OCI-LY1 (cell line): Measurements from ENCODE around the gene IQGAP2.

Experiments
- H2AFZ ChIP-seq: fragments of 200-600 bp; sonication (generic), shearing (Covaris generic); 2 replicates; pipeline ENCODE4 v1.6.0; 2014; ENCODE audit warnings: antibody characterized with exemption, mild to moderate bottlenecking, low read length
- H3F3A ChIP-seq: fragments of 200-600 bp; sonication (generic), shearing (Covaris generic); 2 replicates; pipeline ENCODE4 v1.6.0; 2014; ENCODE audit warnings: mild to moderate bottlenecking, antibody characterized with exemption, low read length, moderate library complexity; ENCODE audit not compliant: insufficient read depth
- H3K27ac ChIP-seq: fragments of 200-600 bp; sonication (generic); 2 replicates; pipeline ENCODE4 v1.5.1; 2014; ENCODE audit warnings: low read length, mixed run types, mild to moderate bottlenecking, low read depth; ENCODE audit not compliant: poor library complexity, severe bottlenecking
- H3K27me3 ChIP-seq: fragments of 200-600 bp; sonication (generic); 2 replicates; pipeline ENCODE4 v1.6.0; 2014; ENCODE audit warnings: antibody characterized with exemption, mild to moderate bottlenecking, low read length, moderate library complexity; ENCODE audit not compliant: insufficient read depth
- H3K36me3 ChIP-seq: fragments of 200-600 bp; sonication (generic); 2 replicates; pipeline ENCODE4 v1.6.1; 2014; ENCODE audit warnings: mild to moderate bottlenecking, antibody characterized with exemption, low read length, moderate library complexity, mixed read lengths; ENCODE audit not compliant: insufficient read depth
- H3K4me1 ChIP-seq: fragments of 200-600 bp; sonication (generic); 2 replicates; pipeline ENCODE4 v1.5.1; 2014; ENCODE audit warnings: mild to moderate bottlenecking, low read length, moderate library complexity; ENCODE audit not compliant: insufficient read depth, severe bottlenecking
- H3K4me2 ChIP-seq: fragments of 200-600 bp; sonication (generic), shearing (Covaris generic); 2 replicates; pipeline ENCODE4 v1.6.1; 2014; ENCODE audit warnings: low read length
- H3K4me3 ChIP-seq: fragments of 200-600 bp; sonication (generic); 2 replicates; pipeline ENCODE4 v1.5.1; 2014; ENCODE audit warnings: low read length, low read depth, mild to moderate bottlenecking, mixed read lengths; ENCODE audit not compliant: poor library complexity, severe bottlenecking
- H3K79me2 ChIP-seq: fragments of 200-600 bp; shearing (Covaris generic); 2 replicates; pipeline ENCODE4 v1.6.1; 2016; ENCODE audit warnings: mixed run types, low read length, mixed read lengths; ENCODE audit not compliant: insufficient read depth
- H3K9ac ChIP-seq: fragments of 200-600 bp; sonication (generic), shearing (Covaris generic); 2 replicates; pipeline ENCODE4 v1.6.1; 2014; ENCODE audit warnings: mild to moderate bottlenecking, low read length, mixed read lengths
- H3K9me2 ChIP-seq: fragments of 200-600 bp; sonication (generic), shearing (Covaris generic); 2 replicates; pipeline ENCODE4 v1.6.1; 2014; ENCODE audit warnings: low read depth, mild to moderate bottlenecking, low read length, mixed read lengths
- H3K9me3 ChIP-seq: fragments of 200-600 bp; shearing (Covaris generic); 2 replicates; pipeline ENCODE4 v1.6.1; 2014; ENCODE audit warnings: low read length, mixed read lengths
- H4K20me1 ChIP-seq: fragments of 200-600 bp; sonication (generic), shearing (Covaris generic); 2 replicates; pipeline ENCODE4 v1.6.0; 2016; ENCODE audit warnings: mild to moderate bottlenecking, low read length; ENCODE audit not compliant: insufficient read depth
- CTCF ChIP-seq: fragments of 200-600 bp; sonication (generic), shearing (Covaris generic); IDR thresholded peaks from 2 replicates; pipeline ENCODE4 v1.5.1; 2017; ENCODE audit warnings: mild to moderate bottlenecking, antibody characterized with exemption, low read length, moderate library complexity, mixed read lengths
- EZH2 ChIP-seq: fragments of 200-600 bp; sonication (generic), shearing (Covaris generic); IDR thresholded peaks from 2 replicates; pipeline ENCODE4 v1.8.0; 2017; ENCODE audit warnings: borderline replicate concordance, mixed run types, mild to moderate bottlenecking, antibody characterized with exemption, low read length, moderate library complexity, mixed read lengths

The IQGAP2 gene

GRCh38 chr5:76528547-76529331, 125.7 kb downstream of the IQGAP2 start:
- Histone ChIP-seq H4K20me1 (no peaks in the 10 kb centered on the region), H3K79me2 (no peaks in the 10 kb centered on the region), H3K4me3 (no peak overlapping the region), H3K4me1 (no peaks in the 10 kb centered on the region), H3K27me3 (no peaks in the 10 kb centered on the region), H3K27ac (no peak overlapping the region), H3K4me2 (no peak overlapping the region), H3K9me3 (no peaks in the 10 kb centered on the region), H3K36me3 (no peaks in the 10 kb centered on the region), H3K9ac (no peak overlapping the region), H3K9me2 (no peaks in the 10 kb centered on the region), H2AFZ (no peak overlapping the region), H3F3A (no peaks in the 10 kb centered on the region)
- TF ChIP-seq EZH2 (no peak), CTCF (no peak)

DNA sequence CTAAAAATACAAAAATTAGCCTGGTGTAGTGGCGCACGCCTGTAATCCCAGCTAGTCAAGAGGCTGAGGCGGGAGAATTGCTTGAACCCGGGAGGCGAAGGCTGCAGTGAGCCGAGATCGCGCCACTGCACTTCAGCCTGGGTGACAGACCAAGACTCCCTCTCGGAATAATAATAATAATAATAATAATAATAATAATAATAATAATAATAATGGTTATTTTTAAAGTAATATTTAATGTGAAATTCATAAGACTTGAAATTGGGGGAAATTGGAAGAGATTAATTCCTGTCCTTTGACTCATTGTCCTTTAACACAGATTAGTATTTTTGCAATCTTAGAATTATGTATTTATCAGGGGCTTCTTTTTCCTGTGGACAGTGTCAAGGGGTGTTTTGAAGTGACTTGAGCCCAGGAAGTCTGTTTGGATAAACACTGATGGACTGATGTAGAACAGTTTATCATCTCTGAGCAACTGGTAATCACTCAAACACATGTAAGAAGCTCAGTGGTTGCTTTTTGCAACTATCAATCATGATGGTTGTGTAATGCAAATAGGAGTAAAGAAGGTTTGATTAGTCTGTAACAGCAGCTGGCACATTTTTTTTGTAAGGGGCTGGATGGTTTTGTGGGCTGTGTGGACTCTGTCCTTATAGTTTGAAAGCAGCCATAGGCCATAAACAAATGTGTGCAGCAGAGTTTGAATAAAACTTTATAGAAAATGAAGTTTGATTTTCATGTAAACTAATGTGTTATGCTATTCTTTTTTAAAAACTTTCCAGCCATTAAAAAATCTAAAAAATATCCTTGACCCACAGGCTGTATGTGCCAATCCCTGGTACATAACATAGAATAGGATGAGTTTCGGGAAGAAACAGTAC, 126.6 kb downstream of the IQGAP2 start:
- H3K79me2 ChIP-seq = no peaks in the 10 kb centered on the region
- no peak overlapping the region for H3K4me3 ChIP-seq
- H3K27ac ChIP-seq = no peak overlapping the region
- no peaks in the 10 kb centered on the region for H3K9me3 ChIP-seq
- H3K36me3 ChIP-seq = no peaks in the 10 kb centered on the region
- TF ChIP-seq CTCF = no peak
- TF ChIP-seq EZH2 = no peak
- H3K4me2 ChIP-seq = no peak overlapping the region
- no peaks in the 10 kb centered on the region for H3F3A ChIP-seq
- no peaks in the 10 kb centered on the region for H3K9me2 ChIP-seq
- H3K27me3 ChIP-seq = no peaks in the 10 kb centered on the region
- no peak overlapping the region for H2AFZ ChIP-seq
- no peaks in the 10 kb centered on the region for H3K4me1 ChIP-seq
- no peaks in the 10 kb centered on the region for H4K20me1 ChIP-seq
- no peak overlapping the region for H3K9ac ChIP-seq

DNA sequence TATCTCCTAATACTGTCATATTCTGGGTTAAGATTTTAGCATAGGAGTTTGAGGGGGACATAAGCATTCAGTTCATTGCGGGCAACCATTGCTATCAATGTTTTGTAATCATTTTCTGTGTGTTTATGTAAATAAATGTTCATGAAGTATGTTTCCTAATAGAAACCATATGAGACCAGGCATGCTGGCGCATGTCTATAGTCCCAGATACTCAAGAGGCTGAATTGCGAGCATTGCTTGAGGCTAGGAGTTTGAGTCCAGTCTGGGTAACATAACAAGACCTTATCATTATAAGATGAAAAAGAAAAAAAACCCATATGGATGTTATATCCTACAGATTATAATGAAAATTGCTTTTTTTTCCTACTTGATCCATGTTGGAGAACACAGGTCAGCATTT, 129.0 kb downstream of the IQGAP2 start:
- Histone ChIP-seq H3K4me3 (no peak overlapping the region), H3K36me3 (no peaks in the 10 kb centered on the region), H3K9me2 (no peaks in the 10 kb centered on the region), H3K9ac (no peak overlapping the region), H2AFZ (no peak overlapping the region), H3K9me3 (no peaks in the 10 kb centered on the region), H3F3A (no peaks in the 10 kb centered on the region), H3K79me2 (no peaks in the 10 kb centered on the region), H3K4me1 (no peaks in the 10 kb centered on the region), H3K27me3 (no peaks in the 10 kb centered on the region), H3K4me2 (no peak overlapping the region), H4K20me1 (no peaks in the 10 kb centered on the region), H3K27ac (no peak overlapping the region)
- TF ChIP-seq CTCF (no peak), EZH2 (no peak)
